GM18519 (cell line): Measurements from ENCODE around the gene NGF.

Source experiments
- ATAC-seq: cut with Tn5 transposase; IDR thresholded peaks from one replicate; pipeline ENCODE4 v1.9.1; 2021; ENCODE audit warnings: mild to moderate bottlenecking, moderate library complexity; ENCODE audit not compliant: unreplicated experiment, low FRiP score

NGF gene

GRCh38 chr1:115284209-115284608, 53.8 kb downstream of the NGF start:
- no peak for ATAC-seq

- no peak for ATAC-seq
Measured at GRCh38 chr1:115283681-115284146, 54.3 kb downstream of the NGF start.

GRCh38 chr1:115283249-115283648, 54.8 kb downstream of the NGF start:
- no peak for ATAC-seq

GRCh38 chr1:115282807-115283208, 55.2 kb downstream of the NGF start:
- no peak for ATAC-seq

GRCh38 chr1:115281143-115281542, 56.9 kb downstream of the NGF start:
- no peak for ATAC-seq

- no peak for ATAC-seq
Measured at GRCh38 chr1:115280064-115280463, 58.0 kb downstream of the NGF start.

- ATAC-seq, result no peak
Measured at GRCh38 chr1:115278211-115278610, 59.8 kb downstream of the NGF start.

GRCh38 chr1:115277276-115277675, 60.8 kb downstream of the NGF start:
- ATAC-seq, result no peak

- ATAC-seq, result no peak
Measured at GRCh38 chr1:115275216-115275615, 62.8 kb downstream of the NGF start.

GRCh38 chr1:115274467-115274866, 63.6 kb downstream of the NGF start:
- no peak for ATAC-seq

- no peak for ATAC-seq
Measured at GRCh38 chr1:115266729-115267421, 71.2 kb downstream of the NGF start.

- ATAC-seq, result no peak
Measured at GRCh38 chr1:115265099-115265498, 73.0 kb downstream of the NGF start.

GRCh38 chr1:115262886-115263285, 75.2 kb downstream of the NGF start:
- no peak for ATAC-seq

GRCh38 chr1:115261496-115261895, 76.6 kb downstream of the NGF start:
- no peak for ATAC-seq

- no peak for ATAC-seq
Measured at GRCh38 chr1:115258302-115258866, 79.7 kb downstream of the NGF start.

GRCh38 chr1:115257591-115257990, 80.5 kb downstream of the NGF start:
- ATAC-seq, result no peak

- no peak for ATAC-seq
Measured at GRCh38 chr1:115255154-115255553, 82.9 kb downstream of the NGF start.

GRCh38 chr1:115252585-115252984, 85.5 kb downstream of the NGF start:
- no peak for ATAC-seq

GRCh38 chr1:115251856-115252255, 86.2 kb downstream of the NGF start:
- ATAC-seq, result no peak

GRCh38 chr1:115251340-115251748, 86.7 kb downstream of the NGF start:
- ATAC-seq, result no peak

- no peak for ATAC-seq
Measured at GRCh38 chr1:115246526-115246925, 91.5 kb downstream of the NGF start.

GRCh38 chr1:115245227-115245626, 92.8 kb downstream of the NGF start:
- no peak for ATAC-seq
